ENCODE results near the gene GRIP1.

GRIP1 gene

DNA sequence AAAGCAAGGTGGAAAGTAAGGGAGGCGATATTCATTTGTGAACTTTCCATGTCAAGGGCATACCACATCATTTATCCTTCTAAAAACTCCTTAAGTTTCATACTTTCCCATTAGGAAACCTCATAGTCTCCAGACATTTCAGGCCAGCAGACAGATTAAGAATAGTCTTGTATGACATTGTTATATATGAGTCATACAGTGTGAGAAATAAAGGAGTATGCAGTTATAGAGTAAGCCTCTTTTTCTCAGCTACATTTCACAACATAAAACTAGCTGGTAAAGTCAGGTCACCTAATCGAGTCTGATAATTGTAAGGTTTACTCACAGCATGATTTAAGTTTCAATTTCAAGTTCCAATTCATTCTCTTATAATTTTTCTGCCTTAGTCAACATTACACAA is 164.3 kb downstream of the GRIP1 start:
- no peaks in the 10 kb centered on the region for H3K27me3 ChIP-seq (replicated peaks)
- TF ChIP-seq, protein P1, sequence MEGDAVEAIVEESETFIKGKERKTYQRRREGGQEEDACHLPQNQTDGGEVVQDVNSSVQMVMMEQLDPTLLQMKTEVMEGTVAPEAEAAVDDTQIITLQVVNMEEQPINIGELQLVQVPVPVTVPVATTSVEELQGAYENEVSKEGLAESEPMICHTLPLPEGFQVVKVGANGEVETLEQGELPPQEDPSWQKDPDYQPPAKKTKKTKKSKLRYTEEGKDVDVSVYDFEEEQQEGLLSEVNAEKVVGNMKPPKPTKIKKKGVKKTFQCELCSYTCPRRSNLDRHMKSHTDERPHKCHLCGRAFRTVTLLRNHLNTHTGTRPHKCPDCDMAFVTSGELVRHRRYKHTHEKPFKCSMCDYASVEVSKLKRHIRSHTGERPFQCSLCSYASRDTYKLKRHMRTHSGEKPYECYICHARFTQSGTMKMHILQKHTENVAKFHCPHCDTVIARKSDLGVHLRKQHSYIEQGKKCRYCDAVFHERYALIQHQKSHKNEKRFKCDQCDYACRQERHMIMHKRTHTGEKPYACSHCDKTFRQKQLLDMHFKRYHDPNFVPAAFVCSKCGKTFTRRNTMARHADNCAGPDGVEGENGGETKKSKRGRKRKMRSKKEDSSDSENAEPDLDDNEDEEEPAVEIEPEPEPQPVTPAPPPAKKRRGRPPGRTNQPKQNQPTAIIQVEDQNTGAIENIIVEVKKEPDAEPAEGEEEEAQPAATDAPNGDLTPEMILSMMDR (IDR thresholded peaks at IDR 0.05; ENCODE audit: low read depth, low read length, missing control alignments): no peak
- H3K27ac ChIP-seq: peak overlapping the region; percentile 59
- no peaks in the 10 kb centered on the region for H3K36me3 ChIP-seq (replicated peaks)
- no peak overlapping the region for H3K4me3 ChIP-seq (ENCODE audit: low read depth, low read length)
- DNase-seq: peak; percentile 52
- in situ Hi-C loops (cut with HindIII; ENCODE audit: low pct_ligation_motif_present, low sequenced_read_pairs): no loop called here

DNA sequence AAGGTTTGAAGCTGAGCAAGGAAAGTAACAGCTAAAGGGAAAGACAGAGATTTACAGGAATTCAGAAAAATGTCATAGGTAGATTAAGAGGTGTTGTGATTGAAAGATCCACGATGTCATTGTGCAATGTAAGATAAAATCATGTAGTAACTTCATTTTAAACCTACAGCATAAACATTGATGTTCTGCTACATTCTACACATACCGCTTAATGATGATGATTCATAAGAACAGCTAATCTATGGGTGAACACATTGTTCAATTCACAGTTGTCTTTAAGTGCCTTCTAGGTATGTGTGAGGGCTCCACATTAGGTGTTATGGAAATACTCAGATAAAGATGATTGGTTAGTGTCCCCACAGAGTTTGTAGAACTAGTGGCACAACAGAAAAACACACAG is 170.9 kb downstream of the GRIP1 start:
- no peak for DNase-seq
- TF ChIP-seq, protein P1 (IDR thresholded peaks at IDR 0.05; ENCODE audit: low read depth, low read length, missing control alignments): no peak
- no peak overlapping the region for H3K27ac ChIP-seq
- no peak overlapping the region for H3K4me3 ChIP-seq (ENCODE audit: low read depth, low read length)
- no peaks in the 10 kb centered on the region for H3K36me3 ChIP-seq (replicated peaks)
- in situ Hi-C loops (cut with HindIII; ENCODE audit: low pct_ligation_motif_present, low sequenced_read_pairs): no loop called here
- no peaks in the 10 kb centered on the region for H3K27me3 ChIP-seq (replicated peaks)

DNA sequence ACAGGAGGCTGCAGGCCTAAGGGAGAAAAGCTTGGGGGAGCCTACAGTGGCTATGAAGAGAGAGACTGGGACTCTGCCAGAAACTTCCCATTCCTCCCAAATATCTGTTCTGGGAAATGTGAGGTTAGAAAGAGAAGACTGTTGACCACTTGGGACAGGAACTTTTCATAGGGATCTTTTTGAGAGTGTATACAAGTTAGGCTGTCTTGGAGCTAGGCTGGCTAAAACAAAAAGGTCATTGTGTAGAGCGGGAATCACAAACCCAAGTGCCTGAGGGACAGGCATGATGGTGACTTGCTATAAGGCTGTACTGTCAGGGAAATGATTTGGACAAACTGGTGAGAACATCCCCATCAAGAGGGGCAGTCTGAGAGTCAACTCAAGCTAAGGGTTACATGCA is 175.1 kb downstream of the GRIP1 start:
- no peak for DNase-seq
- no peak overlapping the region for H3K27ac ChIP-seq
- TF ChIP-seq, protein P1 (IDR thresholded peaks at IDR 0.05; ENCODE audit: low read depth, low read length, missing control alignments): no peak

DNA sequence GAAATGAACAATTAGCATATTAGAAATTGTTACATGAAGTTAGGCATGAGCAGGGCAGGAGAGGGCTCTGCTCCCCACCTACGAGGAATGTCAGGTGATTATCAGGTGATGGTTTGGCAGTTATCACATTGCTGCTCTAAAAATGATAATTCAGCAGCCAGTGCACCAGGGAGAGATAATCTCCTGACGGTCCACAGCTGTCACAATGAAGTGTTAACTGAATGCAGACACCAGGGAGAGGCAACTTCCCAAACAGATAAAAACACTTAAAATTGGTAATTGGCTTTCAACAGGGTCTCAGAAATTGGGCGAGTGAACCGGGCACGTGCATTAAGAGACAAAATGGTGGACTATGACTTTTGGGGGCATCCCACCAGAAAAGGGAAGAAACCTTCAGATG is 176.0 kb downstream of the GRIP1 start:
- H3K27me3 ChIP-seq (replicated peaks): no peaks in the 10 kb centered on the region
- no peak overlapping the region for H3K4me3 ChIP-seq (ENCODE audit: low read depth, low read length)
- no peak for DNase-seq
- no peaks in the 10 kb centered on the region for H3K36me3 ChIP-seq (replicated peaks)
- in situ Hi-C loops (cut with HindIII; ENCODE audit: low pct_ligation_motif_present, low sequenced_read_pairs): no loop called here
- TF ChIP-seq, protein P1 (IDR thresholded peaks at IDR 0.05; ENCODE audit: low read depth, low read length, missing control alignments): no peak
- no peak overlapping the region for H3K27ac ChIP-seq

More for the DNA sequence above, 175.1 kb downstream of the GRIP1 start:
- no peaks in the 10 kb centered on the region for H3K36me3 ChIP-seq (replicated peaks)
- in situ Hi-C loops (cut with HindIII; ENCODE audit: low pct_ligation_motif_present, low sequenced_read_pairs): no loop called here
- H3K4me3 ChIP-seq (ENCODE audit: low read depth, low read length): no peak overlapping the region
- H3K27me3 ChIP-seq (replicated peaks): no peaks in the 10 kb centered on the region

DNA sequence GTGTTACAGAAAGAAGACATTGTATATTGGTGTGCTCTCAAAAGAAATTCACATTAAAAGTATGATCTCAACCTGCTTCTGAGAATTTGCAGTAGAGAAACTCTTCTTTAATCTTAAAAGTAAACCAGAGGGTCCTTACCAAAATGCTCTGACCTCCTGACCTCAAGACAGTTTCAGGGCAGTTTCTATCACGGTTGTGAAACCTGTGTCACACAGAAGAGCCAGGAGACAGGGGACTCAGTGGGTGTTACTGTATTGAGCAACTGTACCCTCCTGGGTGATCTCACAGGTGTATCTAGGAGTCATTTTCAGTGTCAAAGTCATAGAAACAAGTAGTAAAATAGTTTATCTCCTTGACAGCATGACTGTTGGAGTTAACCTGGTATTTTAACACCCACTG is 178.0 kb downstream of the GRIP1 start:
- H3K4me3 ChIP-seq (ENCODE audit: low read depth, low read length): no peak overlapping the region
- no peak for DNase-seq
- no peak overlapping the region for H3K27ac ChIP-seq
- in situ Hi-C loops (cut with HindIII; ENCODE audit: low pct_ligation_motif_present, low sequenced_read_pairs): no loop called here
- TF ChIP-seq, protein P1 (IDR thresholded peaks at IDR 0.05; ENCODE audit: low read depth, low read length, missing control alignments): no peak
- H3K36me3 ChIP-seq (replicated peaks): no peaks in the 10 kb centered on the region
- H3K27me3 ChIP-seq (replicated peaks): no peaks in the 10 kb centered on the region

DNA sequence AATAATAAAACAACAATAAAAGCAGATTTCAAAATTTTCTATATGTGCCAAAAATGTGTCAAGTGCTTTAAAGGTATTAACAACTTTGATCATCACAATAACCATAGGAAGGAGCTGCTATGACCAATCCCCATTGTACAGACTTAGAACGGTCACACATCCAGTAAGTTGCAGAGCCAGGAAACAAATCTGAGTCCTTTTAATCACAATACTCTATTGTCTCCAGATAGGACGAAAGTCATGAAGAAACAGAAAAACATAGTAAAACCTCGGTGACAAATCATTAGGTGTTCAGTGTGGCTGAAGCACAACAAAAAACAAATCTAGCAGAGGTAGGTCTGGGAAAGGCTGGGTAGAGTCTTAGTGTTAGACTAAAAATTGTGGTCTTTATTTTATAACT is 178.8 kb downstream of the GRIP1 start:
- no peaks in the 10 kb centered on the region for H3K27me3 ChIP-seq (replicated peaks)
- no peak overlapping the region for H3K4me3 ChIP-seq (ENCODE audit: low read depth, low read length)
- no peak for DNase-seq
- in situ Hi-C loops (cut with HindIII; ENCODE audit: low pct_ligation_motif_present, low sequenced_read_pairs): no loop called here
- no peak overlapping the region for H3K27ac ChIP-seq
- H3K36me3 ChIP-seq (replicated peaks): no peaks in the 10 kb centered on the region
- TF ChIP-seq, protein P1 (IDR thresholded peaks at IDR 0.05; ENCODE audit: low read depth, low read length, missing control alignments): no peak
